Right lobe of liver (tissue), 4 donors: Measurements from ENCODE around the gene ARVCF.

Source experiments
- CTCF ChIP-seq, 4 donors: fragments of 200-600 bp in 3 of 4; fragments of 450-650 bp in 1 of 4; IDR thresholded peaks; one replicate each; pipeline versions ENCODE4 v1.5.1 to v1.8.0; 2016 to 2022; ENCODE audit warnings: antibody characterized with exemption in 4 of 4, mild to moderate bottlenecking in 2 of 4
- POLR2A ChIP-seq: fragments of 450-650 bp; IDR thresholded peaks from one replicate; pipeline ENCODE4 v1.6.1; 2017; ENCODE audit warnings: antibody characterized with exemption, mild to moderate bottlenecking
- donor health status: DM: no; HTN: no; CAD: no.
- donor health status: DM: no; HTN: no; CAD: no.
- donor health status: DM: no; HTN: yes; CAD: no.

- no peak for TF ChIP-seq POLR2A
- TF ChIP-seq CTCF (IDR thresholded peaks at IDR 0.05) = no peak
These were observed 20.8 kb upstream of the ARVCF start for GRCh38 chr22:20037419-20037818.
